GM18873 (cell line): Measurements from ENCODE around the gene PCED1B.
A peak's percentile ranks its signal among the peaks of the same experiment; 100 is the strongest.
"Not testable (repeated sequence)": the region's sequence is repeated elsewhere in the genome, so short reads cannot be mapped to it uniquely, and the experiment has no call there.

Source experiments
- ATAC-seq: cut with Tn5 transposase; IDR thresholded peaks from one replicate; pipeline ENCODE4 v1.9.1; 2021; ENCODE audit warnings: mild to moderate bottlenecking, moderate library complexity, moderate number of reproducible peaks; ENCODE audit not compliant: unreplicated experiment, low FRiP score

PCED1B gene

DNA sequence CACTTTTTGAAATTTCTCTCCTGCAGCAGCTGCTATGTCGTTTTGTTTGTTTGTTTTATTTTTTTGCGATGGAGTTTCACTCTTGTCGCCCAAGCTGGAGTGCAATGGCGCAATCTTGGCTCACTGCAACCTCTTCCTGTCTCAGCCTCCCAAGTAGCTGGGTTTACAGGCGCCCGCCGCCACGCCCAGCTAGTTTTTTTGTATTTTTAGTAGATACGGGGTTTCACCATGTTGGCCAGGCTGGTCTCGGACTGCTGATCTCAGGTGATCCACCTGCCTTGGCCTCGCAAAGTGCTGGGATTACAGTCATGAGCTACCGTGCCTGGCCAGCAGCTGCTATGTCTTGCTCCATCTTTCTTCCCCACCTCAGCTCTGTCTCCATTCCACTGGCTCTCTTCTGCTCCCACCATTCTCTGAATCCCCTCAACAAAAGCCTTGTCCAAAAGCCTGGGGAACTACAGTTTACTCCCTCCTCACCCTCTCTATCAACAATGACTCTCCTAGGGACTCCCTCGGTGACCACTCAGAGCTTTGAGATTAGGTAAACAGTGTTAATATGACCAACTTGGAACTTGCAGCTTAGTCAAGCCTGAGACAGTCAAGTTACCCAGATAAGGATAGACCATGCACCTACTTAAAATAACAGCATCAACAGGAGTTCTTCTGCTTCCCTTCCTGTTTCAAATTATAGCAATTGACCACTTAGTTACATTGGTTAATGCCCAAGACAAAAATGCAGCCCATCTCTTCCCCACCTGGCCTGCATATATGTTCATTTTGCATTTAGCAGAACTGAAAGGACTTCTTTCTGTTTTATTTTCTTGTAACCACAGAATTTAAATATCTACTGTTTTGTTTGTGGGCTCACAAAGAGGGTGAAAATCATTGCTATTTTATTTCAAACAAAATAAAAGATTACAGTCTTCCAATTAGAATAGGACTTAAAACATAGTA, 189.4 kb downstream of the PCED1B start:
- peak; percentile 82 for ATAC-seq

- ATAC-seq: no peak
Observed at GRCh38 chr12:47269916-47270315, 190.5 kb downstream of the PCED1B start.

- no peak for ATAC-seq
Observed at GRCh38 chr12:47270782-47271664, 191.6 kb downstream of the PCED1B start.

DNA sequence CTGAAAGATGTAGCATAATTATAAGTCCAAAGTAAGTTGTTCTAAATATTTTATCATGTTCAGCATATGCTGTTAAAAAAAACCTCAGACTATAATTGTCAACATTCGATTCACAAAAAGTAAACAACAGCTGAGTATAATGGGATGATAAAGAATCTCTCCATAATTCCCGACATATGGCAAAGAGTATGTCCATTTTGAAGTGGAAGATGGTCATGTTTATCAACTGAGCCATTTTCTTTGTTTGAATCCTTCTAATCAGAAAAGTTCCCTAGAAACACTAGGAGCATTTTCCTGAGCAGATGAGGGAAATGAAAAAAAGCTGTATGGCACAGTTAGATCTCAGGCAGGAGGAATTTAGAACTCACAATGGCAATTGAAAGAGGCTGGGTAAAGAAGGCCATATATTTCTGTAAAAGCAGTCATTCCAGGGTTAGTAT, 192.4 kb downstream of the PCED1B start:
- ATAC-seq: no peak

GRCh38 chr12:47272412-47273190, 193.2 kb downstream of the PCED1B start:
- ATAC-seq: no peak

DNA sequence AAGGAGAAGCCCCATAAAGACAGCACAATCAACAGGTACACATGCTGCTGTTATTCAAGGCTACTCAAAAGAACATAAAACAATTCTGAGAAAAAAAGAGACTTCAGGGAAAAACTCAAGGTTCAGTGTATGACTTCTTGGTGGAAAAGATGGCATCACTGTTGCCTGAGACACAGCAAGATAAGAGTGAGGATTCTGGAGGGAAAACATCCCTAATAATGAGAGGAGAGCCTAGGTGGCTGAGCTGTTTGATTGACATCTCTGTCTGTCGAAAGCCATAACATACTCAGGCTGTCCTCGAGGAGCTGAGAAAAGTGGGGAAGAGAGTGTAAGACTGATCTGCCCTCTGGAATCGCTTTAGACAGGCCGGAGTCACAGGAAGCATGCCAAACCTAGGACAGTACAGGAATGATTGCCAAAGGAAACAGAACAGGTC, 193.8 kb downstream of the PCED1B start:
- ATAC-seq: no peak

DNA sequence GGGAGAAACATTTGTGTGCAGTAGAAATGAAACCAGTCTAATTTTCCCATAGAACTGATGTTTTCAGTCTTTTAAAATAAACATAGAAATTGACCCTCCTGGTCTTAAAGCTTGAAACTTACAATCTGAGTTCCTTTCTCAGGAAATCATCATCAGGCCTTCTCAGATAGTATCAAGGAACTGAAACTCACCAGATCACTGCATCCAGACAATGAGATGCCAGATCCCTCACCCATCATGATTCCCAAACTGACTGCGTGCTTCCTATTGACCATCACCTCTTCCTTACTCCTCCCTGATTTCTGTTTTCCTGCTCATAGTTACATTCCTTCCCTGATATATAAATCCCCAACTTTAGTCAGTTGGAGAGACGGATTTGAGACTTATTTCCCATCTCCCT, 195.3 kb downstream of the PCED1B start:
- ATAC-seq: no peak

- ATAC-seq: no peak
Observed at GRCh38 chr12:47276253-47276620, 196.8 kb downstream of the PCED1B start.

DNA sequence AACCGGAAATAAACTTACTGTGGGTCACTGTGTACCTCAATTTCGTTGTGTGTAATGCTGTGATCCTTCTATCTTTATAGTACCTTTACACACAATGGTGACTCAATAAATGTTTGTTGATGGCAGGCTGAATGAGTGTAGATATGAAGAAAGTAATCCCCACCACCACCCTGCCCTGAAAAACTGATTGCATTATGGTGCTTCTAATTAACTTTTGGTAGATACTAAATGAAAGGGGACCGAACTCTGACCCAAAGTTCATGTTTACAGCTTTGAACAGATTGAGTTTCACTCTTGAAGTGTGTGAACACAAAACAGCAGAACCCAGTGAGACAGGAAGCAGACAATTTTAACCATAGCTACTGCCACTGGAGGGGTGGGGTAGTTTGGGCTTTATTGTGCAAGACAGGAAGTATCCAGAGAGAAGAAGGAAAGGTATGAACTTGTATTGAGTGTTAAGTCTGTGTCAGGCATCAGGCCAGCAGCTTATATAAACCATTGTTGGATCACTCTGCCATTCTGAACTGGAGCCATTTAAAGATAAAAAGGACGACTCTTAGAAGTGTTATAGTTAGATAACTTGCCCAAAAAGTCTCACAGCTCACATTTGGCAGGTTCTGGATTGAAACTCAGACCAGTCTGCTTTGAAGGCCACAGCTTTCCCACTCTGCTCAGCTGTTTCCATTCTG, 197.3 kb downstream of the PCED1B start:
- ATAC-seq: peak; percentile 90

- no peak for ATAC-seq
Observed at GRCh38 chr12:47277972-47278448, 198.6 kb downstream of the PCED1B start.

GRCh38 chr12:47279758-47280157, 200.3 kb downstream of the PCED1B start:
- ATAC-seq: not testable (repeated sequence)

DNA sequence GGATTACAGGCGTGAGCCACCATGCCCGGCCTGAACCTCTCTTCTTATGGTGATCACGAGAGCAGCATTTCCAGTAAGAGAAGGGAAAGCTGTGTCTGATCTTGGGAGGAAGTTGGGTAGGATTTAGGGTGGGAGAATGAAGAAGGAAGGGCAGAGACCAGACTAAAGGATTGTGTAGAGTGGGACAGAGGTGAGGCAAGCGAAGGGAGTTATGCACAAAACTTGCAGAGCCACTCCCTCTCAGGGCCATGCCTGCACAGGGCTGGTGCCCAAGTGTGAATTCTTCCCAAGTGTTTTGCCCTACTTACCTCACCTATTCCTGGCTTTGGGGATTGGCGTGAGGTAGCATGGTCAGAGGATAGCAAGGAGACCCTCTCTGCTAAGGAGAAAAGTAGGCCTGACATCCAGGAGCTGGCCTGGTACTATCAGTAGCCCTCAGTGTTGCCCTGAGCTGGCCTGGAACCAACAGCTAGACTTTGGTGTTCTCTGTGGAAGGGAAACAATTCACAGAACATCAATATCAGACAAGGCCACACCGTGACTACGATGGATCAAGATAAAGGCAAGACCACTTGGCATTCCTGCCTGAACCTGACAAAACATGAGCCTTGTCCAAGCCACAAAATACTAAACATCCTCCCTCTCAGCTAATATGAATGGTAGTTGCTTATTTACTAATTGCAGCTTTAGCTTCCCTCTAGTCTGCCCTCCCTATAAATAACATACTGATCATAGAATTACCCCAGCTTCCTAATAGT, 201.3 kb downstream of the PCED1B start:
- no peak for ATAC-seq

DNA sequence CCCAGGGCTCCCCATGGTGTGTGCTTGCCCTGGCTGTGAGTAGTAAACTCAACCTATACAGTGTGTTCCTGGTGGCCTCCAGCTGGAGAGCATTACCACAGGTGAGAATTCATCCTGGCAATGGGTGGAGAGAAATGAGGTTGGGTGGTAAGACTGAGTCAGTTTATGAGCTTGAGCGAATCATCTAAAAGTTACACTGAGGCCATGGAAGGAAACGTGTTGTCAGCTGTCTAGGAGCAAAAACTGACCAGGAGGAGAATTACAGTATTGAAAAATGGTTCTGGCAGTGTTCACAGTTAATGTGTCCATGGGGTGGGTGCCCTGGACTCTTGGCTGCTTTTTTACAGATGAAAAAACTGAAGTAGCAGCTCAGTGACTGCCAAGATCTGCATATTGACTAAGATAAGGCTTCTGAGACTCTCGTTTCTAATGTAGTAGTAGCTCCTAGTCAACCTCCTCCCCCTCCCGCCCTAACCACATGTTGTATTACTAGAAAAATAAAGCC, 202.3 kb downstream of the PCED1B start:
- no peak for ATAC-seq

DNA sequence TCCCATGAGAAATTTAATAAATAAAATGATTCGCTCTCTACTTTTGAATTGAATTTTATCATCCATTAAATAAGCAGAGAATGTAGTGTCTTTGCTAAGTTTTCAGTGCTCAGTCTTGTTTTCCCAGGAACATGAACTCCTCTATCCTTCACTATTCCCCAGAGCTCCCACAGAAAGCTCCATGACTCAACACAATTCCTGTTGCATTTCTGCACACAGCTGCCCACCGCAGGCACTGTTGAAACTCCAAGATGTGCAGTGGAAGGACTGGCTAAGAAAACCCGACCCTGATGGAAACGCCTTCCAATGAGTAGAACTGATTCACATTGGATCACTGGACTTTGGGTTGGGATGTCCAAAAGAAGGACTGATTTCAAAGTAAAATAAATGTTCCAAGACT, 202.8 kb downstream of the PCED1B start:
- no peak for ATAC-seq
